K562 (cell line): Measurements from ENCODE around the gene DYSF. TPM values are rescaled to one million over a fixed set of nuclear protein-coding genes. Genes with fewer than 3 reads are reported as not detected.

Source experiments
- ATF1 ChIP-seq, 2 experiments: fragments of 450-650 bp in 1 of 2; IDR thresholded peaks; 2 replicates each; pipeline ENCODE4 v1.6.1; 2016; ENCODE audit warnings: missing compliant biosample characterization in 1 of 2, missing genetic modification characterization in 1 of 2
- GATAD2B ChIP-seq: fragments of 450-650 bp; IDR thresholded peaks from 2 replicates; pipeline ENCODE4 v1.6.1; 2017; ENCODE audit warnings: mild to moderate bottlenecking, borderline replicate concordance
- MNT ChIP-seq, 2 experiments: fragments of 450-650 bp; conservative IDR thresholded peaks; 2 replicates each; pipeline ENCODE4 v1.6.1; 2017; ENCODE audit warnings: mild to moderate bottlenecking in 2 of 2, moderate library complexity in 2 of 2
- NFE2 ChIP-seq: IDR thresholded peaks from 2 replicates; pipeline ENCODE4 v1.6.1; 2014; ENCODE audit warnings: antibody characterized with exemption, low read depth
- NRF1 ChIP-seq, 2 experiments: fragments of 450-650 bp; IDR thresholded peaks in 1 of 2; conservative IDR thresholded peaks in 1 of 2; 2 replicates each; pipeline ENCODE4 v1.6.1; 2014; ENCODE audit warnings: mild to moderate bottlenecking in 2 of 2
- POLR3A ChIP-seq: IDR thresholded peaks from 2 replicates; pipeline ENCODE4 v1.6.1; 2011; ENCODE audit warnings: borderline replicate concordance, mild to moderate bottlenecking, moderate library complexity; ENCODE audit not compliant: insufficient read length, insufficient read depth; ENCODE audit errors: extremely low read depth
- RBFOX2 ChIP-seq: fragments of 200-400 bp; formaldehyde crosslinking; IDR thresholded peaks from 2 replicates; pipeline ENCODE4 v1.6.1; 2017; ENCODE audit warnings: low read depth, mild to moderate bottlenecking, low read length, moderate library complexity
- VEZF1 ChIP-seq: fragments of 200-800 bp; sonication (Bioruptor generic); IDR thresholded peaks from 2 replicates; pipeline ENCODE4 v1.6.1; 2017; ENCODE audit warnings: missing genetic modification characterization, missing compliant biosample characterization
- ZEB2 ChIP-seq: fragments of 450-650 bp; IDR thresholded peaks from 2 replicates; pipeline ENCODE4 v1.6.1; 2016
- polyA plus RNA-seq, 8 experiments: library from polyadenylated mRNA; depleted of rRNA in 4 of 8; stranded (reverse) in 5 of 8; unstranded in 3 of 8; fragments of >200 nt; fragmentation: Nextera tagmentation in 2 of 8; fragmentation: Illumina TruSeq in 1 of 8; extraction: Ambion mirVana in 2 of 8; extraction: Trizol in 1 of 8; gene quantifications; 2 replicates each; pipeline versions ENCODE4 v1.2.1 to v1.2.3, GENCODE V29; 2011 to 2014; ENCODE audit warnings: inconsistent platforms in 1 of 8, missing spikeins in 1 of 8
- total RNA-seq, 7 experiments: library from RNA; depleted of rRNA in 6 of 7; stranded (reverse); fragments of >200 nt in 6 of 7; fragmentation: Illumina TruSeq in 2 of 7; extraction: Trizol in 2 of 7; gene quantifications; 2 replicates each; pipeline versions ENCODE4 v1.2.1 to v1.2.3, GENCODE V29; 2011 to 2021; ENCODE audit warnings: low replicate concordance in 1 of 7
- TF ChIP-seq, protein P1 (sequence below), 2 experiments: IDR thresholded peaks; 2 replicates each; pipeline ENCODE4 v1.6.1; 2012; ENCODE audit warnings: improper control_type of control experiment in 2 of 2, low read depth in 2 of 2, low read length in 2 of 2, borderline replicate concordance in 1 of 2
- TF ChIP-seq, protein P2 (sequence below), 2 experiments: fragments of 450-650 bp; formaldehyde crosslinking in 1 of 2; IDR thresholded peaks; 2 replicates each; pipeline versions ENCODE4 v1.4.0 to v1.6.1; 2014 to 2020; ENCODE audit warnings: mild to moderate bottlenecking in 2 of 2, borderline replicate concordance in 1 of 2, low read depth in 1 of 2

Gene DYSF
- total and polyA plus RNA-seq, 9 of the 15 experiments (the other 6 are each of a cell fraction or from before 2014, with no cell fraction given), result 0.01 to 0.80 (median 0.29) TPM

- TF ChIP-seq POLR3A (no peak), RBFOX2 (peak; percentile 77), GATAD2B (no peak), ZEB2 (0 out of 2 replicates have a peak, but pooled peaks have one; percentile 25), VEZF1 (CRISPR knock-in tag) (peak; percentile 49), NRF1 (conservative IDR thresholded peaks at IDR 0.05 in 1 of 2, IDR thresholded peaks at IDR 0.05 in 1 of 2) (peak; percentile 39 to 55; a peak in 3 of 4 replicates), ATF1 (CRISPR knock-in tag; IDR thresholded peaks at IDR 0.05) (no peak), ATF1 (tag; IDR thresholded peaks at IDR 0.05) (0 out of 2 replicates have a peak, but pooled peaks have one; percentile 15), NFE2 (peak; percentile 96), MNT (conservative IDR thresholded peaks at IDR 0.05) (0 out of 4 replicates have a peak, but pooled peaks of 1 of the 2 experiments have one; percentile 23)
- TF ChIP-seq, protein P1, sequence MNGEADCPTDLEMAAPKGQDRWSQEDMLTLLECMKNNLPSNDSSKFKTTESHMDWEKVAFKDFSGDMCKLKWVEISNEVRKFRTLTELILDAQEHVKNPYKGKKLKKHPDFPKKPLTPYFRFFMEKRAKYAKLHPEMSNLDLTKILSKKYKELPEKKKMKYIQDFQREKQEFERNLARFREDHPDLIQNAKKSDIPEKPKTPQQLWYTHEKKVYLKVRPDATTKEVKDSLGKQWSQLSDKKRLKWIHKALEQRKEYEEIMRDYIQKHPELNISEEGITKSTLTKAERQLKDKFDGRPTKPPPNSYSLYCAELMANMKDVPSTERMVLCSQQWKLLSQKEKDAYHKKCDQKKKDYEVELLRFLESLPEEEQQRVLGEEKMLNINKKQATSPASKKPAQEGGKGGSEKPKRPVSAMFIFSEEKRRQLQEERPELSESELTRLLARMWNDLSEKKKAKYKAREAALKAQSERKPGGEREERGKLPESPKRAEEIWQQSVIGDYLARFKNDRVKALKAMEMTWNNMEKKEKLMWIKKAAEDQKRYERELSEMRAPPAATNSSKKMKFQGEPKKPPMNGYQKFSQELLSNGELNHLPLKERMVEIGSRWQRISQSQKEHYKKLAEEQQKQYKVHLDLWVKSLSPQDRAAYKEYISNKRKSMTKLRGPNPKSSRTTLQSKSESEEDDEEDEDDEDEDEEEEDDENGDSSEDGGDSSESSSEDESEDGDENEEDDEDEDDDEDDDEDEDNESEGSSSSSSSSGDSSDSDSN (IDR thresholded peaks at IDR 0.05; ENCODE audit: borderline replicate concordance in 1 of 2, low read depth in 2 of 2, low read length in 2 of 2), result peak; percentile 88 to 97; a peak in 3 of 4 replicates
- TF ChIP-seq, protein P2, sequence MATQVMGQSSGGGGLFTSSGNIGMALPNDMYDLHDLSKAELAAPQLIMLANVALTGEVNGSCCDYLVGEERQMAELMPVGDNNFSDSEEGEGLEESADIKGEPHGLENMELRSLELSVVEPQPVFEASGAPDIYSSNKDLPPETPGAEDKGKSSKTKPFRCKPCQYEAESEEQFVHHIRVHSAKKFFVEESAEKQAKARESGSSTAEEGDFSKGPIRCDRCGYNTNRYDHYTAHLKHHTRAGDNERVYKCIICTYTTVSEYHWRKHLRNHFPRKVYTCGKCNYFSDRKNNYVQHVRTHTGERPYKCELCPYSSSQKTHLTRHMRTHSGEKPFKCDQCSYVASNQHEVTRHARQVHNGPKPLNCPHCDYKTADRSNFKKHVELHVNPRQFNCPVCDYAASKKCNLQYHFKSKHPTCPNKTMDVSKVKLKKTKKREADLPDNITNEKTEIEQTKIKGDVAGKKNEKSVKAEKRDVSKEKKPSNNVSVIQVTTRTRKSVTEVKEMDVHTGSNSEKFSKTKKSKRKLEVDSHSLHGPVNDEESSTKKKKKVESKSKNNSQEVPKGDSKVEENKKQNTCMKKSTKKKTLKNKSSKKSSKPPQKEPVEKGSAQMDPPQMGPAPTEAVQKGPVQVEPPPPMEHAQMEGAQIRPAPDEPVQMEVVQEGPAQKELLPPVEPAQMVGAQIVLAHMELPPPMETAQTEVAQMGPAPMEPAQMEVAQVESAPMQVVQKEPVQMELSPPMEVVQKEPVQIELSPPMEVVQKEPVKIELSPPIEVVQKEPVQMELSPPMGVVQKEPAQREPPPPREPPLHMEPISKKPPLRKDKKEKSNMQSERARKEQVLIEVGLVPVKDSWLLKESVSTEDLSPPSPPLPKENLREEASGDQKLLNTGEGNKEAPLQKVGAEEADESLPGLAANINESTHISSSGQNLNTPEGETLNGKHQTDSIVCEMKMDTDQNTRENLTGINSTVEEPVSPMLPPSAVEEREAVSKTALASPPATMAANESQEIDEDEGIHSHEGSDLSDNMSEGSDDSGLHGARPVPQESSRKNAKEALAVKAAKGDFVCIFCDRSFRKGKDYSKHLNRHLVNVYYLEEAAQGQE (IDR thresholded peaks at IDR 0.05; ENCODE audit: borderline replicate concordance), result 0 out of 2 replicates have a peak, but pooled peaks have one; percentile 11
- TF ChIP-seq, protein P2 (CRISPR knock-in tag; IDR thresholded peaks at IDR 0.05; ENCODE audit: low read depth), result no peak
Measured at GRCh38 chr2:71453404-71454220, at the start of gene DYSF (continued).
